ENCODE data around the gene CENPE.

DNA sequence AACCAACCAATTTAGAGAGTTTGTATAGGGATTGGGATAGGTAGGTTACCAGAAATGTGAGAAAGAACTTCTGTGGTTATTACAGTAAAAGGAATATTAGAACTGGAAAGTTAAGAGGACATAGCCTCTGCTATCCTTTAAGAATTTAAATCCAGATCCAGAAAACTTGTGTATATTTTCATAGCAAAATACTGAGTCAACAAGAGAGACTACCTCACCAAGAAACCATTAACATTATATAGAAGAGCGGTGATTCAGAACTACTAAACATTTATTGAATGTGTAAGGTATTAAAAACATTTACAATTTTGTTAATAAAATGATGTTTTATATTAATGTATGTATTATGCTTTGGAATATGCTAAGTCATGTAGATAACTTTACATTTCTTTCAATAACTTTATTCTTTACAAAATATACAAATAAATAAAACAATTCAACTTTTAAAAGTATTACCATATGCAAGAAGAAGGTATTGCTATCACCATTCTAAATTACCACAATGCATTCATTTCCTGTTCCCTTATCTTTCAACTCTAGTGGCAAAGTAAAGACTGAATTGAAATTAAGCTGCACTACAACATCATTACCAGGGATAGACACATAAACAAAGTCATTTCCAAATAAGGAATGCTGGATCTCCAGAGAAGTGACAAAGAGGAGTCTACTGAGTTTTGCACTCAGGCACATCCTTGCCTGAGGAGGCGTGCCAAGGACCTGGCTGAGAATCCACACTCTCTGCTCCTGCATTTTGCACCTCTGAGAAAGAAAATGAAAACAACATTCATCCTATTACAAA, 92.4 kb downstream of the CENPE start:
- TF ChIP-seq CTCF (IDR thresholded peaks at IDR 0.05 in 8 of 11, conservative IDR thresholded peaks at IDR 0.05 in 3 of 11): no peak
- TF ChIP-seq POLR2A (IDR thresholded peaks at IDR 0.05): no peak
